OCI-LY7 (cell line): ENCODE data around the gene PLCB1.

Experiments used
- EZH2phosphoT487 ChIP-seq: fragments of 200-600 bp; sonication (generic); IDR thresholded peaks from 2 replicates; pipeline ENCODE4 v1.6.1; 2018; ENCODE audit warnings: low read depth, borderline replicate concordance, mild to moderate bottlenecking, mixed run types, antibody characterized with exemption, low read length, moderate library complexity, mixed read lengths
- TF ChIP-seq, protein P1 (sequence below): fragments of 200-600 bp; sonication (generic); conservative IDR thresholded peaks from 2 replicates; pipeline ENCODE4 v1.5.1; 2014; ENCODE audit warnings: mild to moderate bottlenecking, antibody characterized with exemption, low read length, moderate library complexity, mixed read lengths

DNA sequence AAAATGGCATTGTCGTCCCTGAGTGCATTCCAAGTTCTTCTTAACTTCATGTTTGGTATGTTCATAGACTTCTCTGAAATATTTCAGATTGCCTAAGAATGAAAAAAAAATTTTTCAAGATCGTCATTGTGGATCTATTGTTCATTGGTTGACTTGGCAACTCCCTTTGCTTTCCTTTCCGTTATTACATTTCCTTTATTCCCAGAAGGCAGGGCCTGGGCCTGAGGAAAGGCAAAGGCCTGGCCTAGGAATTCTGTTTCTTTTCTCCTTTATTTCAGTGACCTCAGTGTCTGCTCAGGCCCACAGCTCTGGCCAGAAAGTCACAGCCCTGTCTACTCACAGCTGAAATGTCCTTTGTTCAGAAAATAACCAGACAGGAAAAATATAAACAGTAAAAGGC, 535.2 kb downstream of the PLCB1 start:
- TF ChIP-seq, protein P1, sequence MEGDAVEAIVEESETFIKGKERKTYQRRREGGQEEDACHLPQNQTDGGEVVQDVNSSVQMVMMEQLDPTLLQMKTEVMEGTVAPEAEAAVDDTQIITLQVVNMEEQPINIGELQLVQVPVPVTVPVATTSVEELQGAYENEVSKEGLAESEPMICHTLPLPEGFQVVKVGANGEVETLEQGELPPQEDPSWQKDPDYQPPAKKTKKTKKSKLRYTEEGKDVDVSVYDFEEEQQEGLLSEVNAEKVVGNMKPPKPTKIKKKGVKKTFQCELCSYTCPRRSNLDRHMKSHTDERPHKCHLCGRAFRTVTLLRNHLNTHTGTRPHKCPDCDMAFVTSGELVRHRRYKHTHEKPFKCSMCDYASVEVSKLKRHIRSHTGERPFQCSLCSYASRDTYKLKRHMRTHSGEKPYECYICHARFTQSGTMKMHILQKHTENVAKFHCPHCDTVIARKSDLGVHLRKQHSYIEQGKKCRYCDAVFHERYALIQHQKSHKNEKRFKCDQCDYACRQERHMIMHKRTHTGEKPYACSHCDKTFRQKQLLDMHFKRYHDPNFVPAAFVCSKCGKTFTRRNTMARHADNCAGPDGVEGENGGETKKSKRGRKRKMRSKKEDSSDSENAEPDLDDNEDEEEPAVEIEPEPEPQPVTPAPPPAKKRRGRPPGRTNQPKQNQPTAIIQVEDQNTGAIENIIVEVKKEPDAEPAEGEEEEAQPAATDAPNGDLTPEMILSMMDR: no peak
- no peak for TF ChIP-seq EZH2phosphoT487
